ENCODE measurements around the gene TLL2. TPM values are rescaled to one million over a fixed set of nuclear protein-coding genes. Genes with fewer than 3 reads are reported as not detected.

The TLL2 gene
- total RNA-seq, 2 donors from 2014 or later: not detected

DNA sequence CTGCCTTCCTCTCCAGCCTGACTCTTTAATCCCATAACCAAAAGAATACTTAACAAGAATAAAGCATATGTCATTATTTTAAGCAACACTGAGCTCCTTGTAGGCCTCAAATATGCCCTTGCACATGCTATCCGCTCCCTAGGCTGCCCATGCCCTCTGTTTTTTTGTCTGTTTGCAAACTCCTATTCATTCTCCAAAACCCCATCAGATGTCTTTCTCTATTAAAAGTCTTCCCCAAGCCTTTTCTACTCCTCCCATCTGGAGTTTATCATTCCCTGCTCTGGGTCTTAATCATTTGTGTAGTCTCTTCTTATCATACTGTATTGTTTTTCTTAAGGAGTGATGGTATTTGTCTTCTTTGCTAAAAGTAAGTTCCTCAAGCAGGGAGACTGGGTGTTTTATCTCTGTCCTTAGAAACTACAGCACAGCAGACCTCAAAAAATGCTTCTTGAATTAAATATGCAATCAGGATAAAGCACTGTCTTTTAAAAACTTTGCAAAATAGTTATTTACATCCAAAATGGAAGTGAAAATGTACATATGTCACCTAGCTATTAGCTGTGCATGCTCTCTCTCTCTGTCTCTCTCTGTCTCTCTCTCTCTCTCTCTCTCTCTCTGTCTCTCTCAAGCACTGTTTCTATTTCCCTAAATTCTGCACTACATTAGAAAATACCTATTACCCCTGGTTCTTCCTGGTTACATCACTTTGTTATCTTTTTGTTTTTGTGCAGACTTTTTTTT, 98.4 kb downstream of the TLL2 start:
- DNase-seq (ENCODE audit: low spot score): no peak
- H3K4me3 ChIP-seq: no peak overlapping the region
- H3K4me1 ChIP-seq (ENCODE audit: control insufficient read depth in 1 of 2, low read depth in 2 of 2): peaks cover 0 to 7% of the 10 kb centered on the region in 2 donors
- TF ChIP-seq, protein P1, sequence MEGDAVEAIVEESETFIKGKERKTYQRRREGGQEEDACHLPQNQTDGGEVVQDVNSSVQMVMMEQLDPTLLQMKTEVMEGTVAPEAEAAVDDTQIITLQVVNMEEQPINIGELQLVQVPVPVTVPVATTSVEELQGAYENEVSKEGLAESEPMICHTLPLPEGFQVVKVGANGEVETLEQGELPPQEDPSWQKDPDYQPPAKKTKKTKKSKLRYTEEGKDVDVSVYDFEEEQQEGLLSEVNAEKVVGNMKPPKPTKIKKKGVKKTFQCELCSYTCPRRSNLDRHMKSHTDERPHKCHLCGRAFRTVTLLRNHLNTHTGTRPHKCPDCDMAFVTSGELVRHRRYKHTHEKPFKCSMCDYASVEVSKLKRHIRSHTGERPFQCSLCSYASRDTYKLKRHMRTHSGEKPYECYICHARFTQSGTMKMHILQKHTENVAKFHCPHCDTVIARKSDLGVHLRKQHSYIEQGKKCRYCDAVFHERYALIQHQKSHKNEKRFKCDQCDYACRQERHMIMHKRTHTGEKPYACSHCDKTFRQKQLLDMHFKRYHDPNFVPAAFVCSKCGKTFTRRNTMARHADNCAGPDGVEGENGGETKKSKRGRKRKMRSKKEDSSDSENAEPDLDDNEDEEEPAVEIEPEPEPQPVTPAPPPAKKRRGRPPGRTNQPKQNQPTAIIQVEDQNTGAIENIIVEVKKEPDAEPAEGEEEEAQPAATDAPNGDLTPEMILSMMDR (IDR thresholded peaks at IDR 0.05): no peak
- H3K27ac ChIP-seq: no peak overlapping the region
- ATAC-seq (ENCODE audit: insufficient number of reproducible peaks, low FRiP score, low read depth): no peak
- H3K27me3 ChIP-seq (replicated peaks; ENCODE audit: insufficient read depth): no peaks in the 10 kb centered on the region
- H3K9me3 ChIP-seq: no peaks in the 10 kb centered on the region
- H3K36me3 ChIP-seq: no peaks in the 10 kb centered on the region

DNA sequence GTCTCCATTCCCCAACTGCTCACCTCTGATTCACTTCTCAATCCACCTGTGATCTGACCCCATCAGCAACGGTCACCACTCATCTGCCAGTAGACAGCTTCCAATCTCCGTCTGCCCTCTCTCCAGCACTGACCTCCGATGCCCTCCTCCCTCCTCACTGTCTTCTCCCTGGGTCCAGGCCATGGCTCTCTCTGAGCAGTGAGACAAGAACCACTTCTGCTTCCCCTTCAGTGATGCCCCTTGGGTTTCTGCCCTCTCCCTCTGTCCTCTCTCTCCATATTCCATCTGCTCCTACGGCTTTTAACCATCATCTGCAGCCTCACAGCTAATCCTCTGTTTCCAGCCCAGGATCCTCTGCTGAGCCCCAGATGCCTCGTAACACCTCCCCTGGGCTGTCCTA, 99.4 kb downstream of the TLL2 start:
- H3K27ac ChIP-seq: no peak overlapping the region
- no peaks in the 10 kb centered on the region for H3K27me3 ChIP-seq (replicated peaks; ENCODE audit: insufficient read depth)
- ATAC-seq (ENCODE audit: insufficient number of reproducible peaks, low FRiP score, low read depth) (no peak), DNase-seq (ENCODE audit: low spot score) (no peak)
- H3K9me3 ChIP-seq: no peaks in the 10 kb centered on the region
- no peak overlapping the region for H3K4me3 ChIP-seq
- TF ChIP-seq, protein P1 (IDR thresholded peaks at IDR 0.05): no peak
- peaks cover 0 to 7% of the 10 kb centered on the region in 2 donors for H3K4me1 ChIP-seq (ENCODE audit: control insufficient read depth in 1 of 2, low read depth in 2 of 2)
- H3K36me3 ChIP-seq: no peaks in the 10 kb centered on the region

DNA sequence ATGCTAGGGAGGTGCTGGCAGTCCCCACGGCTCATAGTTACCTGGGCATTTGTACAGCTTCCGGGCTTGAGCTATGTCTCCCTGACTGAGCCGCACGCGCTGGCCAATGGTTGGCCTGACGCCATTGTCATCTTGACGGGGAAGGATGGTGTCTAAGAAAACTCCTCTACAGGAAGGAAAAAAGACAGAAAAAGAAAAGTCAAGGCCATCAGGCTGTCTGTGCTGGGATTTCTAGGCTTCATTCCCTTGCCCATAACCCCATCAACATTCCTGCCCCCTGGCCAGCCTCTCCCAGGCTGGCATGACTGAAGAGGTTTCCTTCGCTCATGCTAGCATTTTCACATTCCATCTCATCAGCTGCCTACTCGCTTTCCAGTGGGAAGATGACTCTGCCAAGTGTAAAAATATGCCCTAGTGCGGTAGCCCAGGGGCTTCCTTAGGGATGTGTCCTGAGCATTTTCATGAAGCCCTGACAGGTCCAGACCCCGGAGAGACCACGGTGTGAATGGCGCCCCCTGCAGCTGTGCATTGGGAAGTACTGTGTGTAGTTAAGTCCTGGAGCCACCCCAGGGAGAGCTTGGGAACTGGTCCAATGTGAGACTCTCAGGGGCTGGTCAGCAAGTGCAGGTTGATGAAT, 100.5 kb downstream of the TLL2 start:
- TF ChIP-seq, protein P1 (IDR thresholded peaks at IDR 0.05): no peak
- H3K4me3 ChIP-seq: no peak overlapping the region
- H3K27ac ChIP-seq: no peak overlapping the region
- ATAC-seq (ENCODE audit: insufficient number of reproducible peaks, low FRiP score, low read depth): no peak
- no peak for DNase-seq (ENCODE audit: low spot score)
- H3K27me3 ChIP-seq (replicated peaks; ENCODE audit: insufficient read depth): no peaks in the 10 kb centered on the region
- no peaks in the 10 kb centered on the region for H3K9me3 ChIP-seq
- H3K36me3 ChIP-seq: no peaks in the 10 kb centered on the region
- peaks cover 0 to 7% of the 10 kb centered on the region in 2 donors for H3K4me1 ChIP-seq (ENCODE audit: control insufficient read depth in 1 of 2, low read depth in 2 of 2)

DNA sequence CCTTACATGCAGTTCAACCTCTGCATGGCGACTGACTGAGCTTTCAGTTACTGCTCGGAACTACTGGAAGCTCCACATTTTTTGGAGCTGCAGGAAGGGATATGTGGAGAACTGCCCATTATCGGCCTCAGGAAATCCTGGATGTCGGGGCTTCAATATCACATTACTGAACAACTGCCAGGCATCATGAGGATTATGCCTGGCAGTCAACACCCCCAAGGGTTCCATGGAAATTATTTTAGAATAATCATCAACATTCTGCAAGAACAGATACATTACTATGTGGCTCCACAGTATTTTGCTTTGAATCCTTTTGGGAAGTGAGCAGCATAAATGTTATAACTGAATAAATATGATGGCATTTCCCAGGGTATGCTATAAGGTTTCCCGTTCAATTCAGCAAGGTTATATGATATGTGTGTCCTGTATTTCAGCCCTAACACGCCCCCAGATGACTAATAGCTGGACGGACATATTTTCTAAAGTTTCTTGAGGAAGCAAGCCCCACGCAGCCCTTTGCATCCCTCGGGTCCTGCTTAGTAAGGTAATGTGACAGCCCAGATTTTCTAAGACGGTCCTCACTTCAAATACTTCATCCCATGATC, 101.9 kb downstream of the TLL2 start:
- H3K9me3 ChIP-seq: no peaks in the 10 kb centered on the region
- H3K4me1 ChIP-seq (ENCODE audit: control insufficient read depth in 1 of 2, low read depth in 2 of 2): peaks cover 0 to 7% of the 10 kb centered on the region in 2 donors
- H3K36me3 ChIP-seq: no peaks in the 10 kb centered on the region
- TF ChIP-seq, protein P1 (IDR thresholded peaks at IDR 0.05): no peak
- DNase-seq (ENCODE audit: low spot score) (no peak), ATAC-seq (ENCODE audit: insufficient number of reproducible peaks, low FRiP score, low read depth) (no peak)
- no peak overlapping the region for H3K4me3 ChIP-seq
- H3K27me3 ChIP-seq (replicated peaks; ENCODE audit: insufficient read depth): no peaks in the 10 kb centered on the region
- H3K27ac ChIP-seq: no peak overlapping the region

DNA sequence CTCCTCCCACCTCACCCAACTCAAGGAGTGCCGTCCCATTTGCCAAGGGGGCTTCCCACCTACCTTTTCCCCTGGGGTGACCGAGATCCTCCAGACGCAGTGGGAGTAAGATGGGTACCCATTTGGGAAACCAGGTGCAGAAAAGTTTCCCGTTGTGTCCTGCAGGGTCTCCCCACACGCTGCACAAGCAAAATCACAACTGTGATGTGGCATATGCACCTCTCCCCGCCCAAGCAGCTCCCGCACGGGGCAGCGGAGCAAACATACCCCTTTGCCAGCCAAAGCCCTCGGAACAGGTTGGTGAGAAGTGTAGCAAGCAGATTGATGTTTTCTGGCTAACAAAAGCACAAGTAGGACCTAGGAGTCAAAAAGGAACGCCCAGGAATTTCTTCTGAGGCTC, 103.4 kb downstream of the TLL2 start:
- H3K27ac ChIP-seq: no peak overlapping the region
- no peaks in the 10 kb centered on the region for H3K9me3 ChIP-seq
- ATAC-seq (ENCODE audit: insufficient number of reproducible peaks, low FRiP score, low read depth) (no peak), DNase-seq (ENCODE audit: low spot score) (no peak)
- no peaks in the 10 kb centered on the region for H3K36me3 ChIP-seq
- no peak overlapping the region for H3K4me3 ChIP-seq
- H3K27me3 ChIP-seq (replicated peaks; ENCODE audit: insufficient read depth): no peaks in the 10 kb centered on the region
- TF ChIP-seq, protein P1 (IDR thresholded peaks at IDR 0.05): no peak
- peaks cover 0 to 7% of the 10 kb centered on the region in 2 donors for H3K4me1 ChIP-seq (ENCODE audit: control insufficient read depth in 1 of 2, low read depth in 2 of 2)
